Activated CD8-positive, alpha-beta memory T cell treated with anti-CD3 and anti-CD28 coated beads, Interleukin-2, amount 50 U/mL, for 1 hour (primary cell): Measurements from ENCODE around the gene TMEM119.
A peak's percentile ranks its signal among the peaks of the same experiment; 100 is the strongest.
"Not testable (repeated sequence)": the region's sequence is repeated elsewhere in the genome, so short reads cannot be mapped to it uniquely, and the experiment has no call there.

Source experiments
- DNase-seq: peaks from one replicate; pipeline ENCODE4 v3.0.0-alpha.2; 2020; ENCODE audit errors: extremely low read depth

TMEM119 gene

DNA sequence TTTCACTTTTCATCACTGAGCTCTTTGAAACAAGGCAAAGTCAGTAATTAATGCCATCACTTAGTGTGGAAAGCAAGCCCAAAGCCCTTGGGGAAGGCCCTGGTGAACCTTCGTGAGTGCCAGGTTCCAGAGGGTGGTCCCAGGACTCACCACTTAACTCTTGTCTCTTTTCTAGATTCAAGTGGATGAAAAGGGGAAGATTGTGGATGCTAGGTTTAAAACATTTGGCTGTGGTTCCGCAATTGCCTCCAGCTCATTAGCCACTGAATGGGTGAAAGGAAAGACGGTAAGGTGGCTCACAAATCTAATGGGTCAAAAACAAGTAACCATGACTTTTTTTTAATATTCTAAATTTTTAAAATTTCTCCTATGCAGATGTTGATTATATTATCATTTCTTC is 32.7 kb downstream of the TMEM119 start:
- DNase-seq: no peak

GRCh38 chr12:108564724-108565123 is 33.2 kb downstream of the TMEM119 start:
- no peak for DNase-seq

- DNase-seq: no peak
Measured at GRCh38 chr12:108563804-108564151, 34.1 kb downstream of the TMEM119 start.

- DNase-seq: peak; percentile 69
Measured at GRCh38 chr12:108563136-108563803, 34.6 kb downstream of the TMEM119 start.

GRCh38 chr12:108562348-108563135 is 35.3 kb downstream of the TMEM119 start, which contains the start of gene ISCU:
TSS of gene ISCU (plus strand) at chr12:108562596. CDS start at chr12:108562623, 27 bp downstream.
- peak; percentile 92 for DNase-seq

DNA sequence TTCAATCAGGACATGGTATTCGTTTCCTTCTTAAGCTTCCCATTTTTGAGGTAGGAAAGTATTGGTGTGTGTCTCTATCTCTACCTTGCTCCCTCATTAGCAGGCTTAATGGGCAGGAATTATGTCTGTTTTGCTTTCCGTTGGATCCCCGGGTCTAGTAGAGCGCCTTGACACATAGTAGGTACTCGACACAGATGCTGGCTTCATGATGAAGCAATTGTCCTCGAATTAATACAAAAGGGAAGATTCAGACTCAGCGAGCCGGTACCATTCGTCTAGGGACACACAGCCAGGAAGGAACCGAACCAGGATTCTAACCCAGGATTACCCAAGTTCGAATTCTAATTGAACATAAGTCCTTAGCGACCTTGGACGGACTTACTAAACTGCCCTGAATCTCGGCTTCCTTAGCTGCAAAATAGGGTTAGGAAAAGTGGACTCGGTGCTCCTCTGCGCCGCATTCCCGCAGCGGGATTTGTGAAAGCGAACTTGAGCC is 36.0 kb downstream of the TMEM119 start:
- DNase-seq: no peak

GRCh38 chr12:108560752-108561719 is 36.8 kb downstream of the TMEM119 start, which contains the start of gene SART3:
TSS of gene SART3 (minus strand) at chr12:108561173. CDS start at chr12:108561154, 19 bp downstream.
- DNase-seq: peak; percentile 50

GRCh38 chr12:108560321-108560721 is 37.6 kb downstream of the TMEM119 start:
- no peak for DNase-seq

DNA sequence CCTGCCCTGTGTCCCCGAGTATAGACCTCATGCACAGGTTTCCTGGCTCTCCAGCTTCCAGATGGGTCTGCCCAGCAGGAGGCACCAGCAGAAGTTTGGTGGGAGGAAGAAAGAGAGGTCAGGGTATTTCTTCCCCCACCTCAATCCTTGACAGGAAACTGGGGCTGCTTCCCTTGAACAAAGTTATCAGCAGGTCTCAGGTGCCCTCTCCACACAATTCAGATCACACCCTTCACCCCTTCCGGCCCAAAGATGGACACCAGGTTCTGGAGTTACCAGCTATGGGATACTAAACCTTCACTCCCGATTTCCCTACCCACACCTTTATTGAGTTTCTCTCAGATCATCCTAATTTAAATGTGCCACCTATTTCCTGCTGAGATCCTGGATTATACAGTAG is 38.1 kb downstream of the TMEM119 start:
- DNase-seq: no peak

GRCh38 chr12:108559007-108559655 is 38.8 kb downstream of the TMEM119 start:
- no peak for DNase-seq

DNA sequence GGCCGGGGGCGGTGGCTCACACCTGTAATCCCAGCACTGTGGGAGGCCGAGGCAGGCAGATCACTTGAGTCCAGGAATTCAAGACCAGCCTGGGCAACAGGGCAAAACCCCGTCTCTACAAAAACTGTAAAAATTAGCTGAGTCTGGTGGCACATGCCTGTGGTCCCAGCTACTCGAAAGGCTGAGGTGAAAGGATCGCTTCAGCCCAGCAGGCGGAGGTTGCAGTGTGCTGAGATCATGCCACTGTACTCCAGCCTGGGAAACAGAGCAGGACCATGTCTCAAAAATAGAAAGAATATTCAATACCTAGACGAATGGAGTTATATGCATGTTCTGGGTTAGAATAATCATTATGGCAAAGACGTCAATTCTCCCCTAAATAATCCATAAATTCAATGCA is 42.5 kb downstream of the TMEM119 start:
- not testable (repeated sequence) for DNase-seq

DNA sequence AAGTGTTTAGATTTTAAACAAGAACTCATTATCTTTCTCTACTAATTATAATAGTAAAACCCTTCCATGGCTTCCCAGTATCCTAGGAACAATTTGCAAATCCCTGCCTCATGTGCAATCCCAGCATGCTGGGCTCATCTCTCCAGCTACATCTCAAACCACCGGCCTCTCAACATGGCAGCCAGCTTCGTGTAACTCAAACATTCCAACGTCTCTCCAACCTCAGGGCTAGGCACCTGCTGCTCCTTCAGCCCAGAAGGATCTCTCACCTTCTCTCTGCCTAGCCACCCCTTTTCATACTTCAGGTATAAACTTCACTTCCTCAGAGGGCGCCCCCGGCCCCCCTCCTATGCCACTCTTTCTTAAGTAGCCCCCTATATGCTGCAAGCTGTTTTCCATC is 44.1 kb downstream of the TMEM119 start:
- no peak for DNase-seq

GRCh38 chr12:108551535-108551934 is 46.3 kb downstream of the TMEM119 start:
- no peak for DNase-seq

DNA sequence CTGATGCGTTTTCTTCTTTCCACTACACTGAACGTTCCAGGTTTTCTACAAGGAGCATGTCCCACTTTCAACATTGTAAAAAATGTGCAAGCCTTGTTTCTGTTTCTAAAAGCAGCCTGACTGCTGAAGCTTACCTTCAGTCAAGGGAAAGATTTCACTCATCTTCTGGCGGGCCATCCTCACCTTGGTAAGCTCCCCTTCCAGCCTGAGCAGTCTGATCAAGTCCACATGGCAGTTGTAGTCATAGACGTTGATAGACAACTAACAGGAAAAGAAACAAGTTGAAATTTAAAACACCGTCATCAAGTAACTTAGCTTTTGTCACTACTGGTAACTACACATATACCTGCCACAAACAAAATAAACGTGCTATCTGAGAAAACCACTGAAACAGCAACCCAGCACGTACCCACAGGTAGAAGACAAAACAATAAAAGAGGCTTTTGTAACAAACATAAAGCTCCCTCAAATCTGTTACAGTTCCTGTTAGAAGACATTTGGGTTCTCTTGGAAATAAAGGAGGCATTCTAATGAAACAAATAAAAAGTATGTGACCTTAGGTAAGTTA is 48.8 kb downstream of the TMEM119 start:
- no peak for DNase-seq

DNA sequence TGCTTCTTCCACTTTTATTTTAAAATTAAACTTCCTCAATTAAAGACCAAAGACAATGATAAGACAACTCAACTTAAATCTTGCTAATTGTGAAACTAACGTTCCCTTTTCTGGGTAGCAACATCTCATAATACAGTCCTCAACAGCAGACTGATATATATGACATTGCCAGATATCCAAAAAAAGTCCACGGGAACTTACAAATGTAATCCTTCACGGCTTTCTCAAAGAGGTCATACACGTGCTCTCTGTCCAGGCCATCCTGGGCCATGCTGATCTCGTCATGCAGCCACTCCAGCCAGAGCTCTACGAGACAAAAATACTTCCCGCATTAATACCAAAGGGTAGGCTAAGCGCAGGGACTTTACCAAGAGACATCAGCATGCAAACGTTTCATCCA is 50.2 kb downstream of the TMEM119 start:
- no peak for DNase-seq

- DNase-seq: no peak
Measured at GRCh38 chr12:108543652-108544051, 54.2 kb downstream of the TMEM119 start.

- no peak for DNase-seq
Measured at GRCh38 chr12:108542320-108542719, 55.6 kb downstream of the TMEM119 start.
